GM21619 (cell line): ENCODE measurements around the gene TPO.
"Not testable (repeated sequence)": the region's sequence is repeated elsewhere in the genome, so short reads cannot be mapped to it uniquely, and the experiment has no call there.

Source experiments
- ATAC-seq: cut with Tn5 transposase; IDR thresholded peaks from one replicate; pipeline ENCODE4 v1.9.1; 2021; ENCODE audit not compliant: unreplicated experiment

The TPO gene

DNA sequence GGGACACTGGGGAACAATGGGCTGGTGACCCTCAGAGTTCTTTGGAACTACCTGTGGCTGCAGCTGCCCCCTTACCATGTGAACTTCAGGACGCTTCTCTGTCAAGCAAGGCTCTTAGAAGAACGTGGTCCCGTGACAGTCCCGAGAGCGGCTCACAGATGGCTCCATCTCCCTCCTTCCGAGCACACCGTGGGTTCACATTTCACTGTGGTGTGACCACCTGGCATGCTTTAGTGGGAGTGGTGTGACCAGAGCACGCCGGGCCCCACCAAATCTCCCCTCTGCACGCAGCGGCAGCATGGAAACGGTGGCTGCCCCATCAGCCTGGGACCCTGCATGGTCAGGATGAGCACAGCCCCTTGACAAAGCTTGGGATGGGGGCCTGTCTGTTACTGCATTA is 9.7 kb upstream of the TPO start:
- ATAC-seq = no peak

DNA sequence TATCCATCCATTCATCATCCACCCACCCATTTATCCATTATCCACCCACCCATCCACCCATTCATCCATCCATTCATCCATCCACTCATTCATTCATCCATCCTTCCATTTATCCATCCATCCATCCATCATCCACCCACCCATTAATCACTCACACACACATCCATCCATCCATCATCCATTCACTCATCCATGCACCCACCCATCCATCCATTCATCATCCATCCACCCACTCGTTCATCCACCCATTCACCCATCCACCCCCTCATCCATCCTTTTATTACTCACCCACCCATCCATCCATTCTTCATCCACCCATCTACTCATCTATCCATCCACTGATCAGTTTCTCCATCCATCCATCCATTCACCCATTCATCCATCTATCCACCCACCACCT is 8.1 kb upstream of the TPO start:
- ATAC-seq = no peak

GRCh38 chr2:1405967-1406366 is 7.3 kb upstream of the TPO start:
- ATAC-seq = no peak

DNA sequence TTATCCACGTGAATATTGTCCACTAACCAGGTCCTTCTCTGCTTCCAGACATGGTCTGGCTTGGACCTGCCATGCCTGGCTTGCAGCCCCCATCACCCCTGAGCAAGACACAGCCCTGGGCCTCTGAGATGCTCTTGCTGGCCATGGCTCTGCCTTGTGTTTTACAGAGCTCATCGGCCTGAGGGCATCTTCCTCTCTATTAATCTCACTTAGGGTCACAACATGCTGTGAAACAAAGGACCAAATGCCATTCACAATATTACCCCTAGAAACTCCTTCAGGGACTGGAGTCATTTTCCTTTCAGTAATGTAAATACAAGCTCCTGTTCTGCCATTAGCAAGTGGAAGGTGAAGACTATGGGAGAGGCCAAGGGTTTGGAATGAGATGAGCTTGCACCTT is 6.8 kb upstream of the TPO start:
- ATAC-seq = no peak

DNA sequence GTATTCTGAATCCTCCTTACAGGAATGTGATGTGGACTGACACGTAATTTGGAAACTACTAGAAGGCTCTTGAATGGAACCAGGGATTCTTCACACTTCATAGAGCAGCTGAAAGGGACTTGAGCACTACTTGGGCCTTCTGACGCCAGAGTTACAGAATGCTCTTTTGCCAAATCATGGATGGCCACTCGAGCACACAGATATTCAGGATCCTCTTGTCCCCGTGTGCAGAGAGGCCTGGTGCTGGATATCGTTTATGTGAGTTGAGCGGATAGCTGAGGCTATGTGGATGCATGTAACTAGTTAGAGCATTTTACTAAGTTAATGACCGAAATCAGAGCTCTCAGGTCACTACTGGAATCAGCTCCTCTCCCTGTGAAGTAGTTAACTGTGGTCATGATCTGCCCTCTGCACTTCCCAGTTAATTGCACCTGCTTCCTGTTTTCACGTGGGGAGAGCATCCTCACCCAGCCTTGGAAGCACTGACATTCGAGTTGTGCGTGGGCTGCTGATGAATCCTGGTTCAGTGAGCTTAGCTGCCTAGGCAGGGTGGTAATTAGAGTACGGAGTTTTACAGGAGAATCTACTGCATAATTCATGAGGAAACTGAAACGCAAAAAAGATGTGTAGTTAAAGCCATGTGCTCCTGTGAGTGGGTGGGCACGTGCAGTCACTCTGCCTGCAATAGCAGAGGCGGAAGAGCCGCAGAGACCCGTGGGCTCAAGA is 5.2 kb upstream of the TPO start:
- no peak for ATAC-seq

DNA sequence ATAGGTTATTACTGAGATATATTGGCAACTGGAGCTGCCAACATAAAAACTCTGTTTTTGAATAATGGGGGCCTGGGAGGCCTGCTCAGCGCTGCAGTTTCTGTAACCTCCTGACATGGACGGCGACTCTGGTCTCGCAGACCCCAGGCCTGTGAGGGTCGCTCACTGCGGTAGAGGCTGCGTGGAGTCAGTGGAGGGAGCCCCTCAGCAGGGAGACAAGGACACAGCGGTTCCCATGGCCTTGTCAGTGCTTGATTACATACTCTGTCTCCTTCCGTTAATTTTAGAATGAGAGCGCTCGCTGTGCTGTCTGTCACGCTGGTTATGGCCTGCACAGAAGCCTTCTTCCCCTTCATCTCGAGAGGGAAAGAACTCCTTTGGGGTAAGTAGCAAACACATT is 858 bp downstream of the TPO start:
- ATAC-seq = no peak

- ATAC-seq = not testable (repeated sequence)
These were observed 1.6 kb downstream of the TPO start for GRCh38 chr2:1414901-1415300.

- ATAC-seq = no peak
These were observed 2.2 kb downstream of the TPO start for GRCh38 chr2:1415501-1415900.

- no peak for ATAC-seq
These were observed 5.3 kb downstream of the TPO start for GRCh38 chr2:1418566-1418965.

DNA sequence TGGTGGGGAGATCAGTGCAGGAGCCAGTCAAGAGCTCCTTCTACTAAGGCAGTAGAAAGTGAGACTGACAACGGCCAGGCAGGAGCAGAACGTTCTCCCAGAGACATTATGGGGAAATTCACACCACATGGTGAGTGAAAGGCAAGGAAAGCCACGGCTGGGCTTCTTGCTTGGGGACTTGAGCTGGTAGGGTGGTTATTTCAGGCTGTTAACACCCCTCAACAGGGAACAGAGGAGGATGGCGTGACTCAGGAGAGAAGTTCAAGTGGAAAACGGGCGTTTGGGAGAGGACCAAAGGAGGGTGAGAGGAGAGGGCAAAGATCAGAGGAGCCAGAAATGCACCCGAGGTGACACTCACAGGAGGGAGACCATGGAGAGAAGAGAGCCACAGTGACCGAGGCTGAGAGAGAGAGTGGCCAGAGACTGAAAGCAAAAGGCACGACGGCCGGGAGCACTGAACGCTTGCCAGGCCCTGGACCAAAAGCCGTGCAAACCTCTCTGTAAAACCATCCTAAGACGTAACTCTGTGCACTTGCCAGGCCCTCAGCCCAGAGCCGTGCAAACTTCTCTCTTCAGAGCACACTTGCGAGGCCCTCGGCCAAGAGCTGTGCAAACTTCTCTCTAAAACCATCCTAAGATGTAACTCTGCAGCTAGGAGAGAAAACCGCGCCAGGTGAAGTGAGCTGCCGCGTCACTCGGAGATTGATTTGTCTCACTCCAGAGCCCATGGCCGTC is 7.7 kb downstream of the TPO start:
- ATAC-seq = no peak

- ATAC-seq = no peak
These were observed 8.5 kb downstream of the TPO start for GRCh38 chr2:1421731-1422130.

- ATAC-seq = no peak
These were observed 8.9 kb downstream of the TPO start for GRCh38 chr2:1422131-1422530.

DNA sequence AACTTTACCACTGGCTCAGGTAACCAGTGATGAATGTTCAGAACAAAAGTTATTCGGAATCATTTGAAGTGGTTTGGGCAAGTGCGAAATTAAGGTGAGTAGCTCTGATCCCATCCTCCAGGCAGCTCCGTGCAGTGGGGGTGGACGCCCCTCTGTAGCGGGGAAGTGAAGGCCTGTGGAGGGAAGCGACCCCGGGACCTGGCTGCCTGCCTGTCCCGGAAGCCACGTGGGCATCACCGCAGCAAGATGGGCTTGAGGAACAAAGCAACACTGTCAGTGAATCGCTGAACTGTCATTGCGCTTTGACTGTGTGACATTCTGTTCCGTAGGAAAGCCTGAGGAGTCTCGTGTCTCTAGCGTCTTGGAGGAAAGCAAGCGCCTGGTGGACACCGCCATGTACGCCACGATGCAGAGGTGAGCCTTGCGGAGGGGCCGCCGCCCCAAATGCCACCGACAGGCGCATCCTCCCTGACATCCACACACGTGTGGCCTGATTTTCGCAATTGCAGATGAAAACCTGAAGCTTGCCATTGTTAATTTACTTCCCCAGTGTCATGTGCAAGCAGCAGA is 9.5 kb downstream of the TPO start:
- no peak for ATAC-seq

GRCh38 chr2:1427086-1427485 is 13.8 kb downstream of the TPO start:
- ATAC-seq = no peak

DNA sequence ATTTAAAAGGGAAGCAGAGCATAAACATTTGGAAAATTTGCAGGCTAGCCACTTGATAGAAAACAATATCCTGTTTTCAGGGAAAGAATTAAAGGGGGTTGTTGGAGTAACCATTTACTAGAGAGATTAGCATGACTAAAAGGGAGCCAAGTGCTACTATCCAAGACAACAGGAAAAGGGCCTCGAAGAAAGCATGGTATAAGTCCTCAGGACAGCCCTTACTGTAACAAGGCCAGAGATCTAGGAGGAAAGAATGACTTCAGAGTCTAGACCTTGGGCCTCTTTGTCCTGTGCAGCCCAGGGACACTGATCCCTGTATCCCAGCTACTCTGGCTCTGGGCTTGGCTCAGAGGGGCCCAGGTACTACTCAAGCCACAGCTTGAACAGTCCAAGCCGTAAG is 16.6 kb downstream of the TPO start:
- ATAC-seq = no peak

GRCh38 chr2:1430491-1430890 is 17.2 kb downstream of the TPO start:
- no peak for ATAC-seq

DNA sequence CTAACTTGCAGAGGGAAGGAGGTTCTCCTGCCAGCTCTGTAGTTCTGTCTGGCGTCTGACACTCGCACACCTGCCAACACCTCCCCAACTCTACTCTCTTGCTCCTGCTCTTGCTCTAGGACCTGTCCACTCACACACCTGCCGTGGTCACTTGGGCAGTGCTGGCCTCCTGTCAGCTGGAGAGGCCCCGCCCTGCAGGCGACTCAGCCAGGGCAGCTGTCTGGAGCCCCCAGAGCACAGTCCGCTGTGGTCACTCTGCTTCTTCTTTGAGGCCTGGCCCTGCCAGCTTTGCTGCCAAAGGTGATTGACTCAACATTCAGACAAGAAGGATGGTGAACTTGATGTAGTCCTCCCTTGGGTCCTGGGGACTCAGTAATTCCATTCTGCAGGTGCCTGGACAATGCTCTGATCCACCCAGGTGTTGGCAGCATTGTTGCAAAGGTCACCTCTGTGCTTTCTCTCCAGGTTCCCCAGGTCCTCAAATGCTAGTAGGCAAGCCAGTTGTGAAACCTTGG is 18.7 kb downstream of the TPO start:
- ATAC-seq = no peak

DNA sequence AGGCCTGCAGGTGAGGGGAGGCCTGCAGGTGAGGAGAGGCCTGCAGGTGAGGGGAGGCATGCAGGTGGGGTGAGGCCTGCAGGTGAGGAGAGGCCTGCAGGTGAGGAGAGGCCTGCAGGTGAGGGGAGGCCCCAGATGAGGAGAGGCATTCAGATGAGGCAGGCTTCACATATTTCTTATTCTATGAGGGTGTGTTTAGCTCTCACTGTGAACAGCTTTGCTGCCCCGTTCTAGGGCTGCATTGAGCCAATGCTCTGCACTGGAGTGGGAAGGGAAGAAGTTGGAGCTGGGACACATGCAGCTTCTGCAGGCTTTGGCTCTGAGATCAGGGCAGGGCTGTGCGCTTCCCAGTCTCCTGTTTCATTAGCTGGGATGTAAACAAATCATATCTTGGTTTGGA is 19.5 kb downstream of the TPO start:
- ATAC-seq = no peak

DNA sequence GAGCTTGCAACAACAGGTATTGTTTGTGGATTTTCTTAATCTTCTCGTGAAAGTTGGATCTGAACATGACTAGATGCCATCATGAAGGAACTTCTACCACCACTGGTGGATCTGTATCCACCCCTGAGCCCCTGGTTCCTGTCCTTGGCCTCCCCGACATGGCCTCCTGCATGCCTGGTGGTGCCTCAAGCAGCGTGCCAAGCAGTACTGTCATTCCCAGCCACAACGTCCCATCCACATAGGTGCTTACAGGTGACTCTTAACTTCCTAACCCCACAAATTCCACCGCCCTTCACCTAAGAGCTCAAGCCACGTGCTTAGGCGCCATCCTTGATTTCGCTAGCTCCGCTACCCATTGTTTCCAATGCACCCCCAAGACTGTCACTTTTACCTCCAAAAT is 23.1 kb downstream of the TPO start:
- no peak for ATAC-seq

GRCh38 chr2:1437101-1437500 is 23.8 kb downstream of the TPO start:
- ATAC-seq = no peak

DNA sequence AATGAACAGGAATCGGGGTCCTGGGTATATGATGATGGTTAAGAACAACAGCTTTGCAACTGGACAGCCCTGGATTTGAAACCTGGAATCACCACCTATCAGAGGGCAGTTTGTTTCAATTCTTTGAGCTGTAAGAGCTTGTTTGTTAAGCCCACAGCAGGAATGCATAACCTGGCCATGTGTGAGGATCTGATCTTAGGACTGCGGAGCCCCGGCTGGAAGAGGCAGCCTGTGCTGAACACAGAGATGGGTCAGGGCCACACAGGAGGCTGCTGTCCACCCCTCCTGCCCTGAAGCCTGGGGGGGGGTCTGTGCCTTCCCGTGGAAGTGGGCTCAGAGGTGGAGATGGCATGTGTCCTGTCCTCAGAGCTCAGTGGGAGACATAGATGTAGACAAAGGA is 24.3 kb downstream of the TPO start:
- ATAC-seq = no peak

DNA sequence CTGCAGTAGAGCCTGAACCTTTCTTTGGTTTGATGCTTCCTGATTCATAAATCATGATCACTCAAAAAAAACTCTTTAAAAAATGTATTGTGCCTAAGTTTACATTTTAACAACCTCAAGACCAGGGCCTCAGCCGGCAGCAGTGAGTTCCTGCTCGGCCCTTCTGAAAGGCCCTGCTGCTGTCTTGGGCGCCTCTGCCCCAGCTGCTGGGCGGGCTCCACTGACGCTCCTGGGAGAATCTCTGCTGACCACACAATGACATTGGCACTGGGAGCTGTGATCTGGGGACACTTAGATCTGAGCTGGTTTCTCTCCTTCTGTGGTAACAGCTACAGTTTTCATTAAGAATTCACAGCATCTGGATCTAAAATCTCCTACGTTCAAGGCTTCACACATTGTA is 25.7 kb downstream of the TPO start:
- ATAC-seq = no peak
